Ammon's horn (tissue), 1 donor: ENCODE measurements around the gene RXRA.
"Not testable (repeated sequence)": the region's sequence is repeated elsewhere in the genome, so short reads cannot be mapped to it uniquely, and the experiment has no call there.

Source experiments
- DNase-seq: peaks from one replicate; pipeline ENCODE4 v3.0.0-alpha.2; 2016; ENCODE audit warnings: low spot score

The RXRA gene

DNA sequence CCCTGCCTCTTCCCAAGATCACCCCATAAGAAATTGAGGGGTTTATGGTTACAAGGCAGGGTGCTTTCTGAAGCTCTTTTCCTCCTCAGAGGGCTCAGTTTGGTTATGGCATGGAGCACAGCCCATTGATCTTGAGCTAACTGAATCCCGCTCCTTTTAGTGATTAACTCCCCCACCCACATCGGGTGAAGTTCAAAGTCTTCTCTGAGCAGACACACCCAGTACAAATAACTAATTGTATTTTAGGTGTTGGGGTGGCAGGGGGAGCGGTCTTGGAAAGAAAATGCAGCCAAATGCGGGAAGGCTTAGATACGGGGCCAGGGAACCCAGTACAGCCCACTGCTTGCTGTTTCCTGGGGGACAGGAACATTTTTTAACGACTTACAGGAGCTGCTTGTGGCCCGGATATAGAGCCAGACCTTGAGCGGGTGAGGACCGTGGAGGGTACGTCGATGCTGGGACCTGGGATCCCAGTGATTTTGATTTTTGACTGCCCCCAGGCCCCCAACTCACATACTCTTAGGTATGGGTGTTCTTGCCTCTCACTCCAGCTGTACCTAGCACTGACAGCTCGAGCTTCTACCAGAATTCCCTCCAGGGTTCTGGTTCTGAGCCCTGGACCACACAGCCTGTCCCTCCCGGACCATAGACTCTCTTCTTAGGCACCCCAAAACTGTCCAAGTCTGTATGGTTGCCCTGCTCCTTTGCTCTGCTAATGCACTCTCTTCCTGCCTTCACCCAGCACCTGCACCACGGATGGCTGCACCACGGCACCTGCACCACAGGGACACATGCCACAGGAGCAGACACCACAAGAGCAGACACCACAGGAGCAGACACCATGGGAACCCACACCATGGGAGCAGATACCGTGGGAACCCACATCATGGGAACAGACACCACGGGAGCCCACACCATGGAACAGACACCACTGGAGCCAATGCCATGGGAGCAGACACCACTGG lies 18.3 kb upstream of the RXRA start:
- no peak for DNase-seq

DNA sequence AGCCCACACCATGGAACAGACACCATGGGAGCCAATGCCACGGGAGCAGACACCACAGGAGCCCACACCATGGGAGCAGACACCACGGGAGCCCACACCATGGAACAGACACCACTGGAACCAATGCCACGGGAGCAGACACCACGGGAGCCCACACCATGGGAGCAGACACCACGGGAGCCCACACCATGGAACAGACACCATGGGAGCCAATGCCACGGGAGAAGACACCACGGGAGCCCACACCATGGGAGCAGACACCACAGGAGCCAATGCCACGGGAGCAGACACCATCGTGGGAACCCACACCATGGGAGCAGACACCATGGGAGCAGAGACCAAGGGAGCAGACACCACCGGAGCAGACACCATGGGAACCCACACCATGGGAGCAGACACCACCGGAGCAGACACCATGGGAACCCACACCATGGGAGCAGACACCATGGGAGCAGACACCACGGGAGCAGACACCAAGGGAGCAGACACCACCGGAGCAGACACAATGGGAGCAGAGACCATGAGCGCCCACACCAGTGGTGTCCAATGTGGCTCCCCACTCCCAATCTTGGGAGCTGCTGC lies 17.5 kb upstream of the RXRA start:
- DNase-seq, result not testable (repeated sequence)

DNA sequence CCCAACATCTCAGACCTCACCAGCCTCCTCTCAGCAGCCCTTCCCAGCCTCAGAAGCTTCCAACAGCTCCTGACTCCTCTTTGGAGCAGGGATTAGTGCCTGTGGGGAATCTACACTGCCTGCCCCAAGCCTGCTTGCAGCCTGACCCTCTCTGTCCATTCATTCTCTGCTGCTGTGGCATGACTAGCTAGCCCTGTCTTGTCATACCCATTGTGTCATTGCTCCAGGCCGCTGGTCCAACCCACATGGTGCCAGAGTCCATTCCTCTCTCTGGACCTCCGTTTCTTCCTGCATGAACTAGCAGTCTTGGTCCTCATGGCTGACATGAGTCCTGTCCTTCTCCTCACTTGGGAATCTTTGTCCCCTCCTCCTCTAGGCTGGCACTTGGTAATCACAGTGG lies 12.8 kb upstream of the RXRA start:
- DNase-seq, result no peak

DNA sequence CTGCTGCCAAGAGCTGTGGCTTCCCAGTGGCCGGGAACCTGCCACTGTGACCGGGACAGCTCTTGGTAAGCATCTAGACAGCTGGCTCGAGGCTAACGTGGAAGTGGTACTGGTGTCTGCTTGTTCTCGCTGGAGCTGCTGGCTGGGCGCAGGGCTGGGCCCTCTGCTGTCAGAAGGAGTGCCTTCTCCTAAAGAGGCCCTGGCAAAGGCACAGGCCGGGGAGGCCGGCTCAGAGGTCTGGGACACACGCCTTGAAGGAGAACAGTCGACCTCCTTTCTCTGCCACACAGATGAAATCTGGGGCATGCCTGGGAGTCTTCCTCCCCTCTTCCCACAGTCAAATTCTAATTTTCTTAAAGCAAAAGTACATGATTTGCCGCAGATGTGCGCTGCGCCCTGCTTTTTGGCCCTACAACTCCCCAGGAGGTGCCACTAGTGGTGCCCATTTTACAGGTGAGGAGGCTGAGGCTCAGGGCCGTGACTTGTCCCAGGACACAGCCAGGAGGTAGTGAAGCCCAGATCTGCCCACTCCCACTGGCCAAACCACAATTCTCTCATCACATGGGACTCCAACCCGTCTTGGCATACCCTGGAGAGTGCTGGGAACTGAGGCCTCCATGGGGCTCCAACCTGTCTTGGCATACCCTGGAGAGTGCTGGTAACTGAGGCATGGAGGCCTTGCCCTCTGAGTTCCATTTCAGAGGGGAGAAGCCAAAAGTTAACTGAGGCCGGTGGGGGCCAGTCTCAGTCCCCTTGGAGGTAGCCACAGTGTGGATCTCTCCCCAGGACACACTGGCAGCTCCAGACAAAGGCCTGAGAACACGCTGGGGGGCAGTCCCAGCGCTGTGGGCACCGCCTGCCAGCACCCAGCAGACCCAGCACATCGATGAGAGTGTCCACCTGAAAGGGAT lies 12.0 kb upstream of the RXRA start:
- no peak for DNase-seq

DNA sequence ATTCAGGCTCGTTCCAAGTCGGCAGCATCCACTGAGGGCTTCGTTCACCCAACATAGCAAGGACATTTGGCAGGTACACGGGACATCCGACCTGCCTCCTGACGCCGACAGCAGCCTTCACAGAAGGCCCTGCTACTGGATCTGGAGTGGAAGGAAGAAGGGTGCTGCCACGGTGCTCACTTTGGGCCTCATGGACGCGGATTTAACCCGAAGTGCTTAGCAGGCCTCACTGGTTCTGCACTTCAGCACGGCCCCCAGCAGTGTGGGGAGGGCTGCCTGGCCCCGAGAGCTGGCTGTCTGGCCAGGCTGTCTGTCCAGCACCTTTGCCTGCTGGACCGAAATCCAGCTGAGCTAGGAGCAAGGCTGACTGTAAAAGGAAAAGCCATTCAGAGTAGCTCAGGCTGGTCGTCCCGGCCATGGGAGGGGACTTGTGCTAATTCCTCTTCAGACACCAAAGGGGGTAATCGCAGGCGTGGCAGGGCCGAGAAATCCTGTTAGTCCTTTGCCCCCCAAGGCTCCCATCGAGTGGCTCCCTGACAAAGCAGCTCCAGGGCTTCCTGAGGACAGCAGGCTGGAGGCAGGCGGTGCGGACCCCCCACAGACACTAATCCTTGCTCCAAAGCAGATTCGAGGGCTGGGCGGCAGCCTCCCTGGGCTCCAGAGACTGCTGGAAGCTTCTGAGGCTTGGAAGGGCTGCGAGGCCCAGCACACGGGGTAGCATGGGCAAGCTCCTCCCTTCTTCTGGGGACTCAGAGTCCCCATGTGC lies 11.1 kb upstream of the RXRA start:
- no peak for DNase-seq

DNA sequence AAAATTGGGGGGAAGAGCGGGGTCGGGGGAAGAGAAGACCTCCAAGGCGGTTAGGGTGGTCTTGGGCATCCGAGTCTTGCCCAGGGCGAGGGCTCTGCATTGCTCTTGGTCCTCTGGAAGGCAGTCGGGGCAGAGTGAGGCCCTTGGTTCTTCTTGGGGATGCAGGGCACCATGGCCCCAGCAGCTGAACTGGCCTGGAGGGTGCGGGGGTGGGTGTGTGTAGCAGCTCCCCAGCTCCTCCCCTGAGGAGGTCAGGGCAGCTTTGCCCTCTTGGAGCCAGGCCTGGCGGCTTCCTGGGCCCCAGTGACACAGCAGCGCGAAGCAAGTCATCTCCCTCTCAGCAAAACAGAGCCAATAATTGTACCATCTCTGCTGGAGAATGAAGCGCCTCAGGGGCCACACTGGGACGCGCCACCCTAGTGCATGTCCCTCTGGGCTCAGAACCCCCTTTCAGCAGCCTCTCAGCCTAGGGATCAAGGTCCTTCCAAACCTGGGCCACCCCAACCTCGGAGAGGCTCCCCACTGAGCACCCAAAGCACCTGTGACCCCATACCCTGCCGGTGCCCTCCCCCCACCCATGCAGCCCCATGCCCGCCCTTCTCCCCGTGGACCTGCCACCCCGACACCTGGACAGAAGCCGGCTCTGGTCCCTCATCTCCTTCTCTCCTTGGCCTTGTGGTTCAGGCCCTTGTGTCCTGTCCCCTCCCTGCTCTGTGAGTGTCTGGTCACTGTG lies 10.4 kb upstream of the RXRA start:
- no peak for DNase-seq

DNA sequence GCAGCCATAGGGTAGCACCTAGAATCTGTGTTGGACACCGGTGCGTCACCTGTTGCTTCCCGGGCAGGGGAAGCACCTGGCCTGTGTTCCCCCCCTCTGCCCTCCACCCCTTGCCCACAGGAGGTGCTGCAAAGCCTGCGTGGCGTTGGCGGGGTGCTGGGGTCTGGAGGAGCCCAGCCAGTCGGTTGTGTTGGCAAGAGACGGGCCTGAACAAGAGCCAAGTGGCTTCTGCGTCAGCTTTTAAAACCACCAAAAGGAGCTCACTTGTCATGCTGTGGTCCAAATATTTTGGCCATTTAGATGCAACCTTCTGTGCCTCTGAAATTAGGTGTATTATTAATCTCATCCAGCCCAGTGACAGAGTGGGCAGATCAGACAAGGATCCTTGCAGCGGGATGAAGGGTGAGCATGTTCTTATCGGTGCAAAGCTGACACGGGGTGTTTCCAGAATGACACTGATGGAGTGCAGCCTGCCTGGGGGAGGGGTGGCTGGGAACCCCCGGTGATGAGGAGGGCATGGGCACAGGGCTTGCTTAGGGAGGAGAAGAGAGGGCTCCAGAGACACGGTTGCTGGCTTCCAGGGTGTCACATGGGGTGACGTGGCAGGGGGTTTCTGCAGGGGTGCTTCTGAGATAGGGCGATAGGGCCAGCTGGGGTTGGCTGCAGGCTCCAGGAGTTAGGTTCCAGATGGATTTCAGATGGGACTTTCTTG lies 9.7 kb upstream of the RXRA start:
- DNase-seq, result no peak

DNA sequence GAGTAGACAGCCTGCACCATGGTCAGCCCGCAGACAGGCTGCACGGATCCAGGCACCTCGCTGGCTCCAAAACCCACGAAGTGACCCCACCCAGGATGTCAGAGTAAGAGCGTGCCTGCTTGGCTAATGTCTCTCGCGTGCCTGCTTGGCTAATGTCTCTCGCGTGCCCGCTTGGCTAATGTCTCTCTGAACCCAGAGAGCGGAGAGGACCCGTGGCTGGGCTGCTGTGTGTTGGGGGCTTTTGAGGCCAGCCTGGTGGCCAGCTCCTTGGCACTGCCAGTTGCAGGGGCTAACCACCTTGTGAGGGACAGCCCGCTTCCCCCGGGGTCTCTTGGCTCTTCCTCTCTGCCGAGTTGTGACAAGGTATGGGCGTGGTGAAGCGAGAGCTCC lies 8.9 kb upstream of the RXRA start:
- no peak for DNase-seq

DNA sequence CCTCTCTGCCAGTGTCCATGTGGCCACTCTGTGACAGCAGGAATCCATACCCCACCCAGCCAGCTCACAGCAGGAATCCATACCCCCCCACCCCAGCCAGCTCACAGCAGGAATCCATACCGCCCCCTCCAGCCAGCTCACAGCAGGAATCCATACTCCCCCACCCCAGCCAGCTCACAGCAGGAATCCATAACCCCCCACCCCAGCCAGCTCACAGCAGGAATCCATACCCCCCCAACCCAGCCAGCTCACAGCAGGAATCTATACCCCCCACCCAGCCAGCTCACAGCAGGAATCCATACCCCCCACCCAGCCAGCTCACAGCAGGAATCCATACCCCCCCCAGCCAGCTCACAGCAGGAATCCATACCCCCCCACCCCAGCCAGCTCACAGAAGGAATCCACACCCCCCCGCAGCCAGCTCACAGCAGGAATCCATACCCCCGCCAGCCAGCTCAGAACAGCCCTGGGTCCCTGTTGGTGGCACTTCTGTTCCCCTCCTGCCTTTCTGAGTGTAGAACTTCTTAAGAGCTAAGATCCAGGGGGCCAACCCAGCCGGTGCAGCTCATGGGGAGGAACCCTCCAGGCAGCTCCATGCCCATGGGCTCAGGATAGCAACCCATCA lies 8.4 kb upstream of the RXRA start:
- DNase-seq, result no peak

DNA sequence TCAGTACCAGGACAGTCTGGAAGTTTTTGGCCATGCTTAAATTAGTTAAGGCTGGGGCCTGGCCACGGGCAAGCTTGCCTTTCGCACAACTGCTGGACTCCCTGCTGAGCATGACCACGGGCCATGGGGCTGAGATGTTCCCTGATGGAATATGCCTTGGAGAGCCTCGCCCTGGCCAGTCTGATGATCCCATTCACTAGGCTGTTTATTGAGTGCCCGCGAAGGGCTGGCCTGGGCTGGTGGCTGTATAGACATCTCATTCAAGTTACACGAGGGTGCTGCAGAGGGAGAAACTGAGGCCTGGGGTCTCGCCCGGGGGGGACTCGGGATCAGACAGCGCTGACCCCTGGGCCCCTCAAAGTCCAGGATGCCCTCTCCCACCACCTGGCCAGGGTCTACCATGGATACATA lies 7.8 kb upstream of the RXRA start:
- DNase-seq, result no peak

DNA sequence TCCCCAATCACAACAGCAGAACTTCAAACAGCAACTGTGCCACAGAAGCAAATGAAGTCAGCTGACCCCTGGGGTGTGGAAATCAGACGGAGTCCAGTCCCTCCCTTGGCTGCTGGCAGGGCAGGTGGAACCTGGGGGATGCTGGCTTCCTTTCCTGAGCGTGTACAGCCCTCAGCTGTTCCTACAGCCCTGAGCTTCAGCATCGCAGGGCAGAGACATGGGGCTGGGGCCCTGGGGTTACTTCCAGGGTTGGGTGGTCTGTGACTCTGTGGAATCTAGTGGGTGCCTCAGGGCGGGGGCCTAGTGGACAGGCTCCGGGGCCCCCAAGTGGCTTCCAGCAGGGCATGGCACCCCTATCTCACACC lies 7.3 kb upstream of the RXRA start:
- no peak for DNase-seq

DNA sequence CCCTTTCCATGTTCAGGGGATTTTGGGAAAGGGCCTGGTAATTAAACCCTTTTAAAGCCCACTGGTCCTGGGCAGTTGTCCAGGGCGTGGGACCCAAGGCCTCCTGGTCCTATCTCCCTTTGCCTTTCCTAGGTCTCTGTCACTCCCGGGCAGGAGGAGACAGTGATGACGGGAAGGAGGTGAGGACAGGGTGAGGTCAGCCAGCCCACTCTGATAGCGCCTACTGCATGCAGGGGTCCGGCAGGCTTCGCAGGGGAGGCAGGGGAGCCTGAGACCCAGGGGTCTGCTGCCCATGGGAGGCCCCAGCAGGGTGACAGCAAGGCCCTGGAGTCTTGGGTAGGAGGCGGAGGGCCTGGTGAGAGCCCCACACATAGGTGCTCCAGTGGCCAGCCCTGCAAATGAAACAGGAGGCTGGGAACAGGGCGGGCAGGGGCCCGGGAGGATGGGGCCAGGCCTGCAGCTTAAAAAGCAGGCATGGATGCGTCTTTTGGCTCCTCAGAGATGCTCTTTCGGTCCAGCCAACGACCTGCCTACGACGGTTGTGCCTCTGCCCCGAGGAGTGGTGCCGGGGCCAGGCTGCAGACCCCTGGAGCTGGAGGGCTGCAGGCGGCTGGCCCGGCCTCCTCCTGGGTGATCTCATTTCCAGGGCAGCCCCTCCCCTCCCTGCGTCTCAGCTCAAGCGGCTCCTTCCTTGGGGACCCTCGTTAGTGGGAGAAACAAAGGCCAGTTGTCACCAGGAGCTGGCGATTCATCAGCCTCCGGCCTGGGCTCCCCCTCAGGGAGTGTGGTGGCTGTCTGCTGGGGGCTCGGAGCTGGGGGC lies 6.7 kb upstream of the RXRA start:
- no peak for DNase-seq

DNA sequence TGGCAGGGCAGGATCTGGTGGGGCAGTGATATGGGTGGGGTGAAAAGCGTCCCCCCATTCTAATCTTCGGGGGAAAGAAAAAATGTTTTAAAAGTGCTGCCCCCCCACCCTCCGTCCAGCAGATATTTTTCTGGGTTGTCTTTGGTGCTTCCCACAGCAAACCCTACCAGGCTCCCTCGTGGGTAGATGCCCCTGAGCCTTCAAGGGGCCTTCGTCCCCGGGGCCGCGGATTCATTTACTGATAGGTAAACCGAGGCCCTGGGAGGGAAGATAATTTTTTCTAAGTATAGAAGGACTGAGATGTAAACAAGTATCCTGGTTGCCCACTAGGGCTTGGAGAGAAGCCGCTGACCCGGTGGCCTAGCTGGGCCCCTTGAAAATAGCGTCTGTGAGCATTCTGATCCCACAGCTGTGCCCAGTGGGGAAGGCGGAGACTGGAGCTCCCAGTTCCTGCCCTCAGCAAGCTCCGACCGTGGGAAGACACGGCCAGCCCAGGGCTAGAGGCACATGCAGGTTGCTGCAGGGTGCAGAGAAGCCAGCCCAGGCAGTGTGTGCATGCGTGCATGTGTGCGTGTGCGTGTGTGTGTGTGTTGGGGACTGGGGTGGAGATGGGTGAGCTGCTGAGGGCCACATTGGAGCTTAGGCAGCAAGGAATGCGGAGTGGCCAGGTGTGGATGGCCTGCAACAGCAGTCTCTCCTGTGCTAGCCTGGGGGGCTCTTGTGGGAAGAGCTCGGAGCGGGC lies 6.0 kb upstream of the RXRA start:
- no peak for DNase-seq

DNA sequence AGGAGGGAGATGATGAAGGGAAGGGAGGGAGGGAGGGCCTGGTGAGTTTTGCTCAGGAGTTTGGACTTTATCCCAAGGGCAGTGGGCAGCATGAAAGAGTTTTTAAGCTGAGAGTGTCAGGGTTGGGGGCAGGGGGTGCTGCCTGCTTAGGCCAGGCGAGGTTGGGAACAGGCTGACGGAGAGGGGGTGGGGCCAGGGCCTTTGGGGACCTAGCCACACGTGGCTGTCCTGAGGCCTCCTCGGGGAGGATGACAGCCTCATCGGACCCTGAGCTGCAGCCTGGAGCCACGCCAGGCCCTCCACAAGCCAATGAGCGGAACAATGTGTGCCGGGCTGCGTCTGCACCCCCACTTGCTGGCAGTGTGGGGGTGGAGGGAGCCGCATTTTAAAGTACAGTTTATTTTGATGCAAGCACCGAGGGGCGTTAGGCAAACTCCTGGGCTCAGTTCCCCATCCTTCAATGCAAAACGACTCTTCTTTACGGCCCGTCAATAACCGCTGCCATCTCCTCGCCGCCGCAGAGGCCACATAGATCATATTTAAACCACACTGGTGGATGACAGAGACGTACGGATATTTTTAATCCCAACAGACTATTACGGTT lies 5.3 kb upstream of the RXRA start:
- DNase-seq, result no peak

DNA sequence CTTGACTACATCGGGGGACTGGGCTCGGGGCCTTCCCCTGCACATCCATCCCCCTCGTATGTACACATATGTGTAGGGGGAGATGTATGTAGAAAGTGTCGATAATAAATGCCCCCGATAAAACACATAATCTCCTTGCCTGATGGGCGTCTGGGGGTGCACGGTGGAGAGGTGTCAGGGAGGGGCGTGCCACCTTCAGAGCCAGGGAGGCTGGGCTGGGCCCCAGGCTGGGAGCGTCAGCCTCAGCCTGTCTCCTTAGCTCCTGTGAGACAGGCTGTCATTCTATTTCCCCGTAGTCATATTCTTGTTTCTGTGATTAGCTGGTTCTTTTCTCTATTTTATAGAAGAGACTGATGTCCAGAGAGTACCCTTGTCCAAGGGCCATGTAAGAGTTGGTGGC lies 4.7 kb upstream of the RXRA start:
- no peak for DNase-seq

DNA sequence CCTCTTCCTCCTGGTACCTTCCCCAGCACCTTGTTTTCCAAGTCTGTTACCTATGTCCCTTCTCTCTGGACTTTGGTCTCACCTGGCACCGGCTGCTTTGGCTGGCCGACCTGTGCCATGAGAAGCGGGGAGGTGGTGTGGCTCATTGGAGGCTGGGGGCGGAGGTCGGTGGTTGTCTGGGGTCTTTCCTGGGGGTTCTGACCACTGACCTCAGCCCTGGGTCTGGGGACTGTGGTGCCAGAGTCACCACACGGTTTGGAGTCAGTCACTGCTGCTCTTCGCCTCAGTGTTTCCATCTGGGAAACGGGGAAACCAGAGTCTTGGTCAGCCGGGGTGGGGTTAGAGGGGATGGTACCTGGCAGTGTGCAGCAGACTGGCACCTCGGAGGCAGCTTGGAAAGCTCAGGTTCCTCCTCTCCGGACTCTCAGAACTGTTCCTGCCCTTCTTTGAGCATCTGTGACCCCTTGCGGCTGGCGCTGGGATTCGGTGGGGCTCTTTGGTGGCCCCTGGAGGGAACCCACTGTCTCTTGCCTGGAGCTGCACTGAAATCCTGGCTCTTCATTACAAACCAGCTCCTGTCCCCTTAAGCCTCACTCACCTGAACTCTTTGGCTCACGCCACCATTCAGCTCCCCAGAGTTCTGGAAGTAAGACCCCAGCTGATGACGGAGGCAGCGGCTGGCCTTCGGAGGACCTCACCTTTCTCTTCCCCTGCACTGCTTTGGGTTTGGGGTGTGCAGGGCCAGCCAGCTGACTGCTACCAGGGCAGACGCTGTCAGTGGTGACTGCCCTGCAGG lies 4.1 kb upstream of the RXRA start:
- DNase-seq, result no peak

DNA sequence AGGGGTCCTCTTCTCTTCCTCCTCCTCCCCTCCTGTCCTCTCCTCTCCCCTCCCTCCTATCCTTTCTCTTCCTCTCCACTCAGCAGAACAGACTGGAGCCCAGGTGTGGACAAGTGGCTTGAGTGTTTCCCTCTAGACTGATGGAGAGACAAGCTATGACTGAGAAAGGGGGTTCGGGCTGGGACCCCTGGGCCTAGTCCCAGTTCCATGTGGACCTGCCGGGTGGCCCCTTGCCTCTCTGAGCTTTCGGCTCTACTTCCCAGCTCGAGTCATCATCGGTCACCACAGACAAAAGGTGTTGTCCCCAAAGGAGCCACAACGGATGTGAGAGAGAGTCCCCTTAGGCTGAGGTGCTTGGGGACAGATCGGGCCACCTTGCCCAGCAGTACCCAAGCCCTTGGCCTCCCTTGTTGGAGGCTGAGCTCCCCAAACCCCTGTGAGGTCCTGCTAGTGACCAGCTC lies 3.4 kb upstream of the RXRA start:
- DNase-seq, result no peak
